ENCODE measurements around the gene PRKCA. TPM values are rescaled to one million over a fixed set of nuclear protein-coding genes. Genes with fewer than 3 reads are reported as not detected.

The PRKCA gene
- total RNA-seq, 1 experiment from 2014 or later = 36.1 TPM

- Histone ChIP-seq H3K4me3 (no peak overlapping the region), H3K4me1 (replicated peaks) (no peaks in the 10 kb centered on the region), H3K9me3 (replicated peaks) (no peaks in the 10 kb centered on the region), H3K27ac (no peak overlapping the region), H3K27me3 (replicated peaks) (no peaks in the 10 kb centered on the region), H3K36me3 (peaks cover 39% of the 10 kb centered on the region)
- DNase-seq (ENCODE audit: low read depth in 1 of 2, low spot score in 2 of 2) = no peak
These were observed 452.9 kb downstream of the PRKCA start for GRCh38 chr17:66755101-66755943.

DNA sequence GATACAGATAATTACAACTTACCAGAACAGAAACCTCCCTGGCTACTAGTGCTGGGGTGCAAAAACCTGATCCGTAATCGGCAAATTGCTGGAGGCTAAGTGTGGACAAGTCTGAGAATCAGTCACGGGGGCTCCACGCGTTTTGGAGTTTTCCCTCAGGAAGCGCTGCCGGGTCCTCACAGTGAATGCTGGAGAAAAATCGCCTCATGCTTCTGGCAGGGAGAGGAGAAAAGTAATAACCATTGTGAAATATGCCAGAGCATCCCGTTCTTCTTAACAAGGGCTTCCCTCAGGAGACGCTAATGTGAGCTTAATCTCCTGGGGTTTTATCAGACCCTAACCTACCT, 453.5 kb downstream of the PRKCA start:
- Histone ChIP-seq H3K4me1 (replicated peaks) (no peaks in the 10 kb centered on the region), H3K36me3 (peaks cover 38% of the 10 kb centered on the region), H3K27me3 (replicated peaks) (no peaks in the 10 kb centered on the region), H3K4me3 (no peak overlapping the region), H3K27ac (no peak overlapping the region), H3K9me3 (replicated peaks) (no peaks in the 10 kb centered on the region)
- no peak for DNase-seq (ENCODE audit: low read depth in 1 of 2, low spot score in 2 of 2)

DNA sequence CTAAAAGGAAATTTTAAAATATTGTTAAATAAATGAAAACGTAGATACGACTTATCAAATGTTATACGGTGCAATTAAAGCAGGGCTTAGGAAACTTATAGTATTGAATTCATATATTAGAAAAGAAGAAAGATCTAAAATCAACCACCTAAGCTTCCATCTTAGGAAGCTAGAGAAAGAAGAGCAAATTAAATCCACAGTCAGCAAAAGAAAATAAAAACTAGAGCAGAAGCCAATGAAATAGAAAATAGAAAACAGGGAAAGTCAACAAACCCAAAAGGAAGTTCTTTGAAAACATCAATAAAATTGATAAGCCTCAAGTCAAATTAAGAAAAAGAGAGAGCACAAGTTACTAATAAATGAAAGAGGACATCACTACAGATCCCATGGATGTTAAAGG, 457.9 kb downstream of the PRKCA start:
- Histone ChIP-seq H3K27me3 (replicated peaks) (no peaks in the 10 kb centered on the region), H3K9me3 (replicated peaks) (no peaks in the 10 kb centered on the region), H3K4me1 (replicated peaks) (no peaks in the 10 kb centered on the region), H3K36me3 (peaks cover 8% of the 10 kb centered on the region; the same call in 1 of the 2 replicates), H3K27ac (no peak overlapping the region), H3K4me3 (no peak overlapping the region)
- no peak for DNase-seq (ENCODE audit: low read depth in 1 of 2, low spot score in 2 of 2)

GRCh38 chr17:66762276-66762675, 459.9 kb downstream of the PRKCA start:
- Histone ChIP-seq H3K4me3 (no peak overlapping the region), H3K36me3 (peaks cover 6% of the 10 kb centered on the region; the same call in 1 of the 2 replicates), H3K27ac (no peak overlapping the region), H3K4me1 (replicated peaks) (no peaks in the 10 kb centered on the region), H3K9me3 (replicated peaks) (no peaks in the 10 kb centered on the region), H3K27me3 (replicated peaks) (no peaks in the 10 kb centered on the region)
- no peak for DNase-seq (ENCODE audit: low read depth in 1 of 2, low spot score in 2 of 2)

DNA sequence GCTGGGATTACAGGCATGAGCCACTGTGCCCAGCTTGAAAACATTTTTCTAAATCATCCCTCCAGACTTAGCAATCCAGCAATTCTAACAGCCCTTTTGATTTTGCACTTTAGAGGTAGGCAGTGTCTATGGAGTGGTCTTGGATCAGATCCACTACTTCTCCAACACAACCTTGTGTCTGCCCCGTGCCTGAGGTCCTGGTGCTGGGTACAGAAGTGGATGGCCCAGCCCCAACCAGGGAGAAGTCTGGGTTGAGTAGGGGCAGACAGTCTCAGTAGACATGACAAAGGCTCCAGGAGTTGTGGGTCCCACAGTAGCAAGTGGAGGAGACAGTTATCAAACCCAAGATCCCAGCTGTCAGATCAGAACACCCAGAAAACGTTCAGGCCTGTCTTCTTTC, 460.6 kb downstream of the PRKCA start:
- no peak overlapping the region for H3K4me3 ChIP-seq
- no peaks in the 10 kb centered on the region for H3K27me3 ChIP-seq (replicated peaks)
- no peaks in the 10 kb centered on the region for H3K9me3 ChIP-seq (replicated peaks)
- no peaks in the 10 kb centered on the region for H3K4me1 ChIP-seq (replicated peaks)
- no peak for DNase-seq (ENCODE audit: low read depth in 1 of 2, low spot score in 2 of 2)
- peaks cover 4% of the 10 kb centered on the region; the same call in 1 of the 2 replicates for H3K36me3 ChIP-seq
- no peak overlapping the region for H3K27ac ChIP-seq

- Histone ChIP-seq H3K27ac (no peak overlapping the region), H3K27me3 (replicated peaks) (no peaks in the 10 kb centered on the region)
These were observed 462.1 kb downstream of the PRKCA start for GRCh38 chr17:66764506-66764905.

DNA sequence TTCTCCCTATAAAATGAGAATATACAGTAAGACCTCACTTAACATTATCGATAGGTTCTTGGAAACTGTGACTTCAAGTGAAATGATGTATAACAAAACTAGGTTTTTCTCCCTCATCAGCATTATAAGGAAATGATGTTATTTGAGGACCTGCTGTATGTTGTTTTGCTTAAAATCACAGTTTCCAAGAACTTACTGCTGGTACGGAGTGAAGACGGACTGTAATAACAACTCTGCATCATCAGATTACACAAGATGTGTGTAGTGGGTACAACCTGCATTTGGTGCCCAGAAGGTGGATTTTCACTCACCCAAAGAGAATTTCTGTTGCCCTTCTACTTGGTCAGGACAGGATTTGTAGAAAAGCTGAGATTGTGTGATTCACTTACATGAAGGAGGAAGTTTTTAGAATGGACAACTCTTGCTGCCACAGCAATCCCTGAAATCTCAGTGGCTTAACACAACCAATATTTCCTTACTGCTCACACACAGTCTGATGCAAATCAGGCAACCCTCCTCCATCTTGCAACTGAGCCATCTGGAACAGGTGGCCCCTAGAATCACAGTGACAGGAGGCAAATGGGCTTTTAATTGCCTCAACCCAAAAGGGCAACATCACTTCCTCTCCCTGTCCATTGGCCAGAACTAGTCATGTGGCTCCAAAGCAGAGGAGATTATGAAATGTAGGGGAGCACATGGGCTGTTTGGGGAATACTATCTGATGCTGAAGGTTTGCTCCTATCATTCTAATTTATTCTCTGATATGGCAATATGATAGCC, 464.9 kb downstream of the PRKCA start:
- H3K4me1 ChIP-seq (replicated peaks) = no peaks in the 10 kb centered on the region
- no peak for DNase-seq (ENCODE audit: low read depth in 1 of 2, low spot score in 2 of 2)
- no peak overlapping the region for H3K27ac ChIP-seq
- H3K36me3 ChIP-seq = 0 out of 2 replicates have a peak, but pooled peaks cover 2% of the 10 kb centered on the region
- no peak overlapping the region for H3K4me3 ChIP-seq
- H3K27me3 ChIP-seq (replicated peaks) = no peaks in the 10 kb centered on the region
- no peaks in the 10 kb centered on the region for H3K9me3 ChIP-seq (replicated peaks)

More at GRCh38 chr17:66764506-66764905, 462.1 kb downstream of the PRKCA start:
- DNase-seq (ENCODE audit: low read depth in 1 of 2, low spot score in 2 of 2) = no peak
- H3K4me1 ChIP-seq (replicated peaks) = no peaks in the 10 kb centered on the region
- no peaks in the 10 kb centered on the region for H3K9me3 ChIP-seq (replicated peaks)
- H3K4me3 ChIP-seq = no peak overlapping the region
- H3K36me3 ChIP-seq = 0 out of 2 replicates have a peak, but pooled peaks cover 2% of the 10 kb centered on the region

GRCh38 chr17:66769911-66770310, 467.5 kb downstream of the PRKCA start:
- no peaks in the 10 kb centered on the region for H3K27me3 ChIP-seq (replicated peaks)
- H3K27ac ChIP-seq = no peak overlapping the region
- no peaks in the 10 kb centered on the region for H3K4me1 ChIP-seq (replicated peaks)
- H3K9me3 ChIP-seq (replicated peaks) = no peaks in the 10 kb centered on the region
- DNase-seq (ENCODE audit: low read depth in 1 of 2, low spot score in 2 of 2) = no peak
- H3K36me3 ChIP-seq = peaks cover 14% of the 10 kb centered on the region
- no peak overlapping the region for H3K4me3 ChIP-seq

GRCh38 chr17:66772148-66772812, 469.9 kb downstream of the PRKCA start:
- no peaks in the 10 kb centered on the region for H3K4me1 ChIP-seq (replicated peaks)
- H3K27me3 ChIP-seq (replicated peaks) = no peaks in the 10 kb centered on the region
- H3K27ac ChIP-seq = no peak overlapping the region
- H3K36me3 ChIP-seq = peaks cover 21% of the 10 kb centered on the region
- DNase-seq (ENCODE audit: low read depth in 1 of 2, low spot score in 2 of 2) = no peak
- H3K9me3 ChIP-seq (replicated peaks) = no peaks in the 10 kb centered on the region
- no peak overlapping the region for H3K4me3 ChIP-seq

DNA sequence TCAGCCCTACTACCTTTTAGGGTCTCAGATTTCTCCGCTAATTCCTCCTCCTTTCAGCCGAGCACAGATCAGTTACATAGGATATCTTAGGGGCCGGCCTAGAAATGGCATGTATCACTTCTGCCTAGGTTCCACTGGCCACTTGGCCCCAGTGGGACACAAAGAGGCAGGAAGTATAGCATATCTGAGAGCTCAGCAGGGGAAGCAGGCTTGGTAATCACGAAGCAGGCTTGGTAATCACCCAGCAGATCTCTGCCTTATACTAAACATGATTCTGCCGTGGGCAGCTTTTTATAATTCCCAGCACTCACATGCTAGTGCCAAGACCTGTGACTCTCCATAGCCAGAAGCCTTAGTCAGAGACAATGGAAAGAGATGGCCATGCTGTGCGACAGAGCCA, 472.9 kb downstream of the PRKCA start:
- Histone ChIP-seq H3K4me3 (no peak overlapping the region), H3K36me3 (peaks cover 19% of the 10 kb centered on the region), H3K27me3 (replicated peaks) (no peaks in the 10 kb centered on the region), H3K27ac (no peak overlapping the region), H3K9me3 (replicated peaks) (no peaks in the 10 kb centered on the region), H3K4me1 (replicated peaks) (no peaks in the 10 kb centered on the region)
- DNase-seq (ENCODE audit: low read depth in 1 of 2, low spot score in 2 of 2) = no peak

DNA sequence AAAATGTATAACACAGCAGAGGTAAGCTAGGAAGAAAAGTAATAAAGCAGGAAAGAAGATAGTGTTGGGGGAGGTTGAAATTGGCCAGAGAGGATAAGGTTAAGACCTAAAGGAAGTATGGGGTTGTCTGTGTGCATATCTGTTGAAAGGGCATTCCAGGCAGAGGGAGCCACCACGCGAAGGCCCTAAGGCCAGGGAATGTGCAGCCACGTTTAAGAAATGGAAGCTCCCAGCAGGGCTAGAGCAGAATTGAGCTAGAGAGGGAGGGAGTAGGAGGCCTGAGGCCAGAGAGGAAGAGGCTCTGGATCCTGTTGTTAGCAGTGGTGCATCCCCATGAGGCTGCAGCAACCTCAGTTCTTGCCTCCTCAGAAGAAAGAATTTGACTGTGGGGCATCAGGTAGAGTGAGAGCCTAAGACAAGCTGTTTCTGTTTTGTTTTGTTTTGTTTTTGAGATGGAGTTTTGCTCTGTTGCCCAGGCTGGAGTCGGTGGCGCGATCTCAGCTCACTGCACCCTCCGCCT, 473.5 kb downstream of the PRKCA start:
- H3K4me1 ChIP-seq (replicated peaks) = no peaks in the 10 kb centered on the region
- no peak overlapping the region for H3K27ac ChIP-seq
- H3K4me3 ChIP-seq = no peak overlapping the region
- H3K36me3 ChIP-seq = peaks cover 19% of the 10 kb centered on the region
- no peaks in the 10 kb centered on the region for H3K27me3 ChIP-seq (replicated peaks)
- DNase-seq (ENCODE audit: low read depth in 1 of 2, low spot score in 2 of 2) = no peak
- H3K9me3 ChIP-seq (replicated peaks) = no peaks in the 10 kb centered on the region

- Histone ChIP-seq H3K4me1 (replicated peaks) (no peaks in the 10 kb centered on the region), H3K4me3 (no peak overlapping the region), H3K27me3 (replicated peaks) (no peaks in the 10 kb centered on the region), H3K27ac (no peak overlapping the region), H3K9me3 (replicated peaks) (no peaks in the 10 kb centered on the region), H3K36me3 (peaks cover 19% of the 10 kb centered on the region)
- no peak for DNase-seq (ENCODE audit: low read depth in 1 of 2, low spot score in 2 of 2)
These were observed 474.7 kb downstream of the PRKCA start for GRCh38 chr17:66776999-66777688.

DNA sequence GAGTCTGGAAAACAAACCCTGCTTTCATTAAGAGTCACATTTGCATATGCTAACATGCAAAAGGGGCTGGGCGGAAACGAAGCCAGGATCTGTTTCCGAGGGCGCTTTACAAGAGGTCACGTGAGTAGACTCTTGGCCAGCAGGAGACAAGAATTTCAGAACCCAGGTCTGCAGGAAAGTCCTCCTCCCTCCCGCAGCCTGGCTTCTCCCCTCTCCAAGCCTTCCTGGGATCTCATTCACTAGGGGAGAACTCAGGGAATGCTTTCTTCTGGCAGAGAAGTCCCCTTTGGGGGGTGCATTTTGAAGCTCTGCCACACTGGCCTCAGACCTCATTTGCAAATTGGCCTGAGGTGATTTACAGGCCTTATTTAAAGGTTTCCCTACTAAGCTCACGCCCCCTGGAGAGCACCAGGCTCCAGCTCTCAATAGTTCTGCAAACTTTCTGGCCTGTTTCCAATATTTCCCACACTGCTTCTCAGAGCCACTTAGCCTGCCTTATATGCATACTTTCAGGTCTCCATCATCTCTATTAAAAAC, 475.3 kb downstream of the PRKCA start:
- Histone ChIP-seq H3K4me3 (no peak overlapping the region), H3K27ac (no peak overlapping the region)
- DNase-seq (ENCODE audit: low read depth in 1 of 2, low spot score in 2 of 2) = no peak

More for the DNA sequence above, 475.3 kb downstream of the PRKCA start:
- Histone ChIP-seq H3K27me3 (replicated peaks) (no peaks in the 10 kb centered on the region), H3K36me3 (peaks cover 19% of the 10 kb centered on the region), H3K9me3 (replicated peaks) (no peaks in the 10 kb centered on the region), H3K4me1 (replicated peaks) (no peaks in the 10 kb centered on the region)

Data from SJSA1 (cell line).